CD4-positive, alpha-beta T cell treated with Interleukin-6 at 100 ng/mL for 8 hours (primary cell): Measurements from ENCODE around the gene INAVA.
"Not testable (repeated sequence)": the region's sequence is repeated elsewhere in the genome, so short reads cannot be mapped to it uniquely, and the experiment has no call there.

Source experiments
- DNase-seq: peaks from one replicate; pipeline ENCODE4 v3.0.0-alpha.2; 2020; ENCODE audit warnings: mixed read lengths, low spot score

INAVA gene

DNA sequence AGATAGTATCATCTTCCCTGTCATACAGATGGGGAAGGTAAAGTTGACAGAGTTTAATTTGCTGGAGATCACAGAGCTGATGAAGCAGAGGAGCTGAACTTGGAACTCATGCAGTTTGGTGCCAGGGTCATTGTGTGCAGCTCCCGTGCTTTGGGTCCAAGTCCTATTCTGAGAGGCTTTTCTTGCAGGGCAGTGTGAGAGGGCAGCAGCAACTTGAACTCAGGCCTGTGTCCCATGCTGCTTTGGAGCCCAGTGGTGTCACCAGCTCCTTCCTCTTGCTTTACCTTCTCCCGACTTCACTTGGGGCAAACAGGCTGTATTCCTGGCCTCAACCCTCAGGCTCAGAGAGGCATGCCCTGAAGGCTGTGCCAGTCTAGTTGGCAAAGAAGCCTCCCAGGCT is 24.7 kb downstream of the INAVA start:
- DNase-seq, result no peak

DNA sequence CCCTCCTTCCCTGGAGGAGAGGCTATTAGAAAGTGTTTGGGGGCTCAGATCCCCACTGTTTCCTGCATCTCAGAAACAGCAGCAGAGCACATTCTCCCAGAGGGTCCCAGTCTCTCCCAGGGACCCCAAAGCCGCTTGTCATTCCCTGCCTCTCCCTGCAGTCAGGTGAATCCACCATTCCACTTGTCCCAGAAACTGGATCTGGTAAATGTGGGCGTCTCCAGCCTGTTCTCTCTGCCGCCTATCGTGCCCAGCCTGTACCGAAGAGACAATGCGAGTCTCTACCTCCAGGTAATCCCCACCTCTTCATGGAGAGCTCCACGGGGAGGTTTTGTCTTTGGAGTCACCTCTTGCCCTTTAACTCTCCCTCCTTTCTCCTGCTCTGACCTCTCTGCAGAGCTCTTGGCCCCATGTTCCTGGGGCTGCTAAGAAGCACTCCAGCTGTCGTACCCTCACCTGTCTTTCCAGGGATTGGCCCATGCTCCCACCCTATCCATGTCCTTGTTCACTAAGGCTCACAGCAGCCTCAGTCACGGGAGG is 26.9 kb downstream of the INAVA start:
- no peak for DNase-seq

- DNase-seq, result no peak
Measured at GRCh38 chr1:200922406-200922805, 27.7 kb downstream of the INAVA start.

DNA sequence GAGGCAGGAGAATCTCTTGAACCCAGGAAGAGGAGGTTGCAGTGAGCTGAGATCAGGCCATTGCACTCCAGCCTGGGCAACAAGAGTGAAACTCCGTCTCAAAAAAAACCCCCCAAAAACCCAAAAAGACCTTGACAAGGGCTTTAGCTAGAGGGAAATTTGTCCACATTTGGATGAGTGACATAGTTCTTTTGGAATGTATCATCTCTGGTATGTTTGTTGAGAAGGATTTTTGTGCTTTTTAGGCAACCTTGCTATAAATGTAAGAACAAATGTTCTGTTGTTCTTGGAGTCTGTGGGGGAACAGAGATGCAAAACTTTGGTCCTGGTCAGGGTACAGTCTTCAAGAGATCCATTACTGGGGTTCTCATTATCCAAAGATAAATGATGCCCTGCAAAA is 28.9 kb downstream of the INAVA start:
- DNase-seq, result no peak

GRCh38 chr1:200925831-200926230 is 31.1 kb downstream of the INAVA start:
- DNase-seq, result no peak

- no peak for DNase-seq
Measured at GRCh38 chr1:200929530-200930278, 35.0 kb downstream of the INAVA start.

- DNase-seq, result not testable (repeated sequence)
Measured at GRCh38 chr1:200930285-200930684, 35.6 kb downstream of the INAVA start.

- no peak for DNase-seq
Measured at GRCh38 chr1:200931776-200932175, 37.1 kb downstream of the INAVA start.

GRCh38 chr1:200934676-200935245 is 40.1 kb downstream of the INAVA start:
- no peak for DNase-seq

GRCh38 chr1:200935286-200935962 is 40.7 kb downstream of the INAVA start:
- not testable (repeated sequence) for DNase-seq

GRCh38 chr1:200938955-200939354 is 44.3 kb downstream of the INAVA start:
- peak; percentile 9 for DNase-seq

- no peak for DNase-seq
Measured at GRCh38 chr1:200945111-200945510, 50.4 kb downstream of the INAVA start.

GRCh38 chr1:200947059-200947566 is 52.4 kb downstream of the INAVA start:
- DNase-seq, result no peak

GRCh38 chr1:200949626-200950025 is 54.9 kb downstream of the INAVA start:
- DNase-seq, result no peak

- DNase-seq, result no peak
Measured at GRCh38 chr1:200951016-200951415, 56.3 kb downstream of the INAVA start.

GRCh38 chr1:200954434-200954833 is 59.7 kb downstream of the INAVA start:
- DNase-seq, result no peak

- no peak for DNase-seq
Measured at GRCh38 chr1:200958597-200958996, 63.9 kb downstream of the INAVA start.

DNA sequence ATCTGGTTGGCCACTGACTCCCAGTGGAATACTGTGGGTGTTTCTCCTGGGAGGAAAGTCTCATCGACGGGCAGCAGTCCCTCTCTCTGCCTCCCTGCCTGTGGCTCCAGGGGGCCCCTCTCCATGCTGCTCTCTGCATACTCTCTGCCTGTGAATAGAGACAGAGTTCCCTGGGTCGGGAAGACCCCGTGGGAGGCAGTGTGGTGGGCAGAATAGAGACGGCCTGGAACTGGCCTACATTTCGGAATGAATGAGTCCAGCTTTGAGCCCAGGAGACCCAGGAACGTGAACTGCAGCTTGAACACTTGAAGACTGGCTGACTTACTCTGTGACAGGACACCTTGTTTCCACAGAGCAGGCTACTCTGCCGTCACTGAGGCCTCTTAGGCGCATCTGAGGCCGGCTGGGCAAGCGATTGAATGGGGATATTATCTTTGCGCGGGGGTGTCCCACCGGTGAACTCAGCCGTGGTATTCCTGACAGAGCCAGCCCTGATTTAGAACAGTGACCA is 64.8 kb downstream of the INAVA start:
- DNase-seq, result no peak

- DNase-seq, result no peak
Measured at GRCh38 chr1:200960236-200960947, 65.7 kb downstream of the INAVA start.

DNA sequence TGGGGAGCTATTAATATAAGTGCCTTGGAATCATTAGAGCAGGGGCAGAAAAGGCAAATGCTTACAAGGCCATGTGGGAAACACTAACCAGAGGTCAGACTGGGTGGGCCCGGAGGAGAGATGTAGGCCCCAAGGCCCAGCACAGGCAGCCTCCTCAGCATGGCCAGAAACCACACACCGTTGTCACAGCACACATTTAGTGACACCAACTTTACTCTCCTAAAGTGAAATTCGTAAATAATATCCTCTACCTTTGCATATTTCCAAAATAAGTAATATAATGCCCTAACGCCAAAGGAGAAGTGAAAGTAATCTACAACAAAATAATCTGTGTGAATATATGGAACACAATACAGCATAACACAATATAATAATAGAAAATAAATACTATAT is 66.2 kb downstream of the INAVA start:
- no peak for DNase-seq

DNA sequence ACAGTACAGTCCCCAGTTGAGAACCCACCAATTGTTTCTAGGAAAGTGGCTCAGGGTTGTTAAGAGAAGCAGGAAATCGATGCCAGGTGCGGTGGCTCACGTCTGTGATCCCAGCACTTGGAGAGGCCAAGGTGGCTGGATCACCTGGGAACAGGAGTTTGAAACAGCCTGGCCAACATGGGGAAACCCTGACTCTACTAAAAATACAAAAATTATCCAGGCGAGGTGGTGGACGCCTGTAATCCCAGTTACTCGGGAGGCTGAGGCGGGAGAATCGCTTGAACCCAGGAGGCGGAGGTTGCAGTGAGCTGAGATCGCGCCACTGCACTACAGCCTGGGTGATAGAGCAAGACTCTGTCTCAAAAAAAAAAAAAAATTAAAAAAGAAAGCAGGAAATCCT is 67.5 kb downstream of the INAVA start:
- not testable (repeated sequence) for DNase-seq

DNA sequence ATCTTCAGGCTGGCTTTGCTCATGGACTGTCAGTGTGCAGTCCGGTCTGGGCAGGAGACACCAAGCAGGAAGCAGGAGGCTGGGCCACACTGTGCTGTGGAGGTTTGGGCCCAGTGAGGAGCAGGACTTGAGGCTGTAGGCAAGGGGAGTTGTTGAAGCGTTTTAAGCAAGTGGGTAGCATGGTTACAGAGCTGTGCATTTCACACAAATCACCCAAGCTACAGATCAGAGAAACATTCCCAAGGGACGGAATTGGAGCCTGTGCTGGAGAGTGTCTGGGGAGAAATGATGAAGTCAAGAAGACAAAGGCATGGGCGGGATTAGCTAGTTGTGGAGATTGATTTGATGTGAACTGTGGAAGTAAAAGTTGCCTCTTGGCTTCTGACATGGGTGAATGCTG is 67.9 kb downstream of the INAVA start:
- no peak for DNase-seq
